H1 (cell line): ENCODE results near the gene IKZF1. TPM values are rescaled to one million over a fixed set of nuclear protein-coding genes. Genes with fewer than 3 reads are reported as not detected.

Source experiments
- ASH2L ChIP-seq: fragments of 200-600, 300-600 bp; sonication (generic); IDR thresholded peaks from one replicate; pipeline ENCODE4 v1.7.1; 2017; ENCODE audit warnings: low read length
- CEBPB ChIP-seq: IDR thresholded peaks from 2 replicates; pipeline ENCODE4 v1.6.1; 2012; ENCODE audit warnings: low read depth, low read length
- TCF12 ChIP-seq: IDR thresholded peaks from 2 replicates; pipeline ENCODE4 v1.6.1; 2011; ENCODE audit warnings: low read depth, mild to moderate bottlenecking, low read length
- polyA plus RNA-seq, 7 experiments: library from polyadenylated mRNA; depleted of rRNA in 3 of 7; stranded (reverse) in 5 of 7; unstranded in 2 of 7; fragments of >200 nt in 5 of 7; fragments of 200-250 nt in 2 of 7; gene quantifications; 1 replicate in 5 of 7; 2 replicates in 1 of 7; 4 replicates in 1 of 7; pipeline versions ENCODE4 v1.2.1 to v1.2.3, GENCODE V29; 2011 to 2013; ENCODE audit warnings: missing spikeins in 2 of 7, mixed read lengths in 2 of 7
- total RNA-seq: library from RNA; stranded (reverse); fragmentation: NEBNext Ultra II Directional; extraction: Animal tissue kit (Norgen Biotek cat#: 25700); gene quantifications from 2 replicates; pipeline ENCODE4 v1.2.1, GENCODE V29; 2021

IKZF1 gene
- total and polyA plus RNA-seq, 2 of the 8 experiments (the other 6 are each of a cell fraction or from before 2014, with no cell fraction given), result 0.74 to 1.5 TPM

DNA sequence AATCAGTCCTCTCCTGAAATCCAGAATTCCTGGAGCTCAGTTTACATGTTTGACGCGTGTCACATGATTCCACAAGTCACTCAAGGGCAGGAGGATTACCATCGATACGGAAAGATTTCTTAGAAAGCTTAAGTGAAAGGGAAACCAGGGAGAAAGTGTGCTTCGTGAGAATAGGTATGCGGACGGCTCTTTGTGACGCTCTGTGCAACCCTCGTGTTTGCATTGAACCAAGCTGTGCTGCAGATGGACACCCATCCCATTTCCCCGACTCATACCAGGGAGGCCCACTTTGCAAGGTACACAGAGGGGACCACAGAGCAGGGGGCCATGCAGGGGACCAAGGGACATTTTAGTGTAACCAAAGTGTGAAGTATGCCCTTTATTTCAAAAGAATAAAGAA, 43.2 kb downstream of the IKZF1 start (continued):
- no peak for TF ChIP-seq TCF12
- TF ChIP-seq CEBPB, result no peak
- TF ChIP-seq ASH2L, result no peak
